HFF-Myc (cell line): ENCODE data around the gene SPNS2.

Experiments
- DNase-seq: peaks from one replicate; pipeline ENCODE4 v3.0.0-alpha.2; 2011; ENCODE audit warnings: low read depth; ENCODE audit errors: extremely low read depth
- H3K4me3 ChIP-seq: replicated peaks from 2 replicates; pipeline ENCODE4 v1.5.1; 2011; ENCODE audit warnings: low read depth, mild to moderate bottlenecking, control low read depth, low read length
- TF ChIP-seq, protein P1 (sequence below): IDR thresholded peaks from 2 replicates; pipeline ENCODE4 v1.5.1; 2012; ENCODE audit warnings: mild to moderate bottlenecking, low read depth, low read length, control low read depth; ENCODE audit errors: missing control alignments

Gene SPNS2

GRCh38 chr17:4514206-4514605 lies 15.5 kb downstream of the SPNS2 start:
- TF ChIP-seq, protein P1, sequence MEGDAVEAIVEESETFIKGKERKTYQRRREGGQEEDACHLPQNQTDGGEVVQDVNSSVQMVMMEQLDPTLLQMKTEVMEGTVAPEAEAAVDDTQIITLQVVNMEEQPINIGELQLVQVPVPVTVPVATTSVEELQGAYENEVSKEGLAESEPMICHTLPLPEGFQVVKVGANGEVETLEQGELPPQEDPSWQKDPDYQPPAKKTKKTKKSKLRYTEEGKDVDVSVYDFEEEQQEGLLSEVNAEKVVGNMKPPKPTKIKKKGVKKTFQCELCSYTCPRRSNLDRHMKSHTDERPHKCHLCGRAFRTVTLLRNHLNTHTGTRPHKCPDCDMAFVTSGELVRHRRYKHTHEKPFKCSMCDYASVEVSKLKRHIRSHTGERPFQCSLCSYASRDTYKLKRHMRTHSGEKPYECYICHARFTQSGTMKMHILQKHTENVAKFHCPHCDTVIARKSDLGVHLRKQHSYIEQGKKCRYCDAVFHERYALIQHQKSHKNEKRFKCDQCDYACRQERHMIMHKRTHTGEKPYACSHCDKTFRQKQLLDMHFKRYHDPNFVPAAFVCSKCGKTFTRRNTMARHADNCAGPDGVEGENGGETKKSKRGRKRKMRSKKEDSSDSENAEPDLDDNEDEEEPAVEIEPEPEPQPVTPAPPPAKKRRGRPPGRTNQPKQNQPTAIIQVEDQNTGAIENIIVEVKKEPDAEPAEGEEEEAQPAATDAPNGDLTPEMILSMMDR = no peak
- H3K4me3 ChIP-seq = no peak overlapping the region
- no peak for DNase-seq

GRCh38 chr17:4514779-4515178 lies 16.1 kb downstream of the SPNS2 start:
- no peak for DNase-seq
- no peak overlapping the region for H3K4me3 ChIP-seq
- TF ChIP-seq, protein P1 = no peak

DNA sequence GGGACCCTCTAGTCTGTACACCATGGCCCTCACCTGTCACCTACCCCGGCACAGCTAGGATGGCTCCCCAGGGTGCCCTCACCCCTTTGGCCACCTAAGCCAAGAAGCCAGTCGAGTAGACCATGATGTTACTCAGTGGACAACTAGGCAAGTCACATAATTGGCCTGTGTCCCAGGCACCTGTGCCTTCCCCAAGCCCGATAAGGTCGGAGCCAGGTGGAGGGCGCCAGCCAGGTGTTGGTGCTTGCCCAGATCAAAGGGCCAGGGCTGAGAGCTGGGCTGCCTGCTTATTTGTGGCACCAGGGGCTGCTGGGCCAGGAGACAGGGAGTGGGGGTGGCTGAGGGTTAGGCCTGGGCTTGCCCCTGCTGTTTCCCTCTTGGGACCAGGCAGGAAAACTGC lies 16.8 kb downstream of the SPNS2 start:
- TF ChIP-seq, protein P1 = no peak
- no peak overlapping the region for H3K4me3 ChIP-seq
- DNase-seq = no peak

- TF ChIP-seq, protein P1 = no peak
Observed at GRCh38 chr17:4516735-4517134, 18.1 kb downstream of the SPNS2 start.

GRCh38 chr17:4518901-4519300 lies 20.2 kb downstream of the SPNS2 start:
- TF ChIP-seq, protein P1 = no peak
- DNase-seq = no peak
- H3K4me3 ChIP-seq = no peak overlapping the region

More at GRCh38 chr17:4516735-4517134, 18.1 kb downstream of the SPNS2 start:
- H3K4me3 ChIP-seq = no peak overlapping the region
- DNase-seq = no peak

DNA sequence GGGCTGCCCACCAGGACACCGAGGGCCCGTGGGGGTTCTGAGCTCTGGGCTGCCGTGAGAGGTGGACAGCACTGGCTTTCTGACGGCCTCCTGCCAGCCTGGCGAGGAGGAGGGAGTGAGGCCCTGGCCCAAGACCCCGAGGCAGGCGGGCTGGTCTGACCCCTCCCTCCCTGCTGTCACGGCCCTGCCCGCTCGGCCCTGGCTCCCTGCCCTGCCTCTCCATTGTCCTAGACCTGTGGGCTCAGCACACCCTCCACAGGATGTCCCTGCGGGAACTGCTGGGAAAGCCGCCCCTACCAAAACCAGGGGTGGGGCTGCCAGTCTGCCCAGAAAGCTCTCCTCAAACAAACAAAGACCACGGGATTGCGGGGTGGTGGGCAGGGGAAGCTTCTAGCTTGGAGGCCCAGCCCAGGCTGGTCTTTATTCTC lies 20.7 kb downstream of the SPNS2 start:
- no peak for DNase-seq
- TF ChIP-seq, protein P1 = no peak
- H3K4me3 ChIP-seq = no peak overlapping the region
